Stimulated activated CD8-positive, alpha-beta memory T cell treated with anti-CD3 and anti-CD28 coated beads, Interleukin-4, amount 100 ng/mL, for 1 hour (primary cell): ENCODE data around the gene RAD21L1.
A peak's percentile ranks its signal among the peaks of the same experiment; 100 is the strongest.

Experiments used
- DNase-seq, 2 donors: peaks; one replicate each; pipeline ENCODE4 v3.0.0-alpha.2; 2020; ENCODE audit warnings: low read depth in 2 of 2, low spot score in 1 of 2

RAD21L1 gene

DNA sequence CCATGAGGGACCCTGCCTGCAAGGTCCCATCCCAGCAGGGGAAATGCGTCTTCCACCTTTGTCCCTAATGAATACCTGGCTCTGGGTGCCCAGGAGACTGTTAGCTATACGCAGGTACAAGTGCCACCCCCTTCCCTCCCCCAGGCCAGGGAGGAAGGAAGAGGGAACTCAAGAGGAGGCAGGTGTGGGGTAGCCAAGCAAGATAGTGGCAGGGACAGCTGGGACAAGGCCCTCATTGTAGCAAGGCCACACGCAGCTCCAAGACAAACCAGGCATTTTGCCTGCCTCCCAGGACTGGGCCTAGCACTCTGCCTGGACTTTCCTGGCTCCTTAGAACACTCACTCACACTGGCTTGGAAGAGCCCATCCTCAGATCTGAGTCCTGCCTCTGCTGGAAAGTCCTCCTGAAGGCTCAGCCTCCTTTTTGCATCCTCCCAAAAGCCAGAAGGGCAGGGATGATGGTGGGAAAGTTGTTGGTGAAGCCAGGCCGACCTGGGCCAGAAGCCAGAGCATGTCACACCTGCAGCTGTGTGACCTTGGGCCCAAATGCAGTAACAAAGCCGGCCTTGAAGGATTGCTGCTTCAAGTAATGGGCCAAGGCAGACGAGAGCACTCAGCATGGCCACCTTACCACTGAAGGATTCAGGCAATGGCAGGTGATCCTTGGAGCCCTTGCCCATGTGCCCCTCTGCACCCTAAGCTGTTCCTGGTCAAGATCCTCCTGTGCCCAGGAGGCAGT, 68.0 kb downstream of the RAD21L1 start:
- no peak for DNase-seq

DNA sequence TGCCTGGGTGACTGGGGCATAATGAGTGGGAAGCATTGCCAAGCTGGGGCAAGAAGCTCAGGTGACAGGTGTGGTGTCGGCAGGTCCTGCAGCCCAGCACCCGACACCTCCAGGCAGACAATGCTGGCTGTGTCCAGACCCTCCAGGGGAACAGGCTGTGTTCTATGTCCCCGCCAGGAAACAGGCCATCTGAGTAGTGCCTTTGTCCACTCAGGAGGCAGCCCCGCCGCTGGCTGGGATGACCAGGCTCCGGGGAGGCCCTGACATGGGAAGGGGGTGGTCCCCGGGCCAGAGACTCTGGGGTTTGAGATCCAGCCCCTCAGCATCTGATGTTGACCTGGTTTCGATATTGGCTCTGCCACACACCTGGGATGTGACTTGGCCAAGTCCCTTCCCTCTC, 68.7 kb downstream of the RAD21L1 start:
- DNase-seq: no peak

DNA sequence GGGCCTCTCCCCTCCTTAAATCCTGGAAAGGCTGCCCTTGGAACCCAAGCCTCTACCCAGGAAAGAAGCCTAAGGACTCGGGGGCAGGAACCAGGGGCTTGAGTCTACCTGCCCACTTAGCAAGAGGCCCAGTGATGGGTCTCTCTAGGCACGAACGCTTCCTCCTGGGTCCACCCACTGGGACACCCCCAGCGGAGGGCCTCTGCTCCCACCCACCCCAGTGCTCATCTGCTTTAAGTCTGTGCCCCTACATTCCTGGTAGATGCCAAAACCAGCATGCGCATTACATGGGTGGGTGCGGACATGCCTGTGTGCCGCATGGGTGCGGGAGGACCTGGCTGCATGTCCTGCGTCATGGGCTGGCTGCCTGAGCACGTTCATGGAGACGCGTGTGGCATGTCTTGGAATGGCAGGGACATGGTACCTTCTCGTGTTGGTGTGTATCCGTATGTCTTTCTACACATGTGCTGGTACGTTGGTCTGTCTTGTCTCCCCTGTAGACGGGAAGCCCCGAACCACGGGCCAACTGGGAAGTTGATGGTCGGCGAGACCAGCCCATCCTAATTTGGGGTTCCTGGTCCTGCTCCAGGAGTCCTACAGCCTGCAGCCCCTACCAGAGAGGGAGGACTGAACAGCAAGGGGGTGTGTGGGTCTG, 69.6 kb downstream of the RAD21L1 start:
- DNase-seq: no peak

DNA sequence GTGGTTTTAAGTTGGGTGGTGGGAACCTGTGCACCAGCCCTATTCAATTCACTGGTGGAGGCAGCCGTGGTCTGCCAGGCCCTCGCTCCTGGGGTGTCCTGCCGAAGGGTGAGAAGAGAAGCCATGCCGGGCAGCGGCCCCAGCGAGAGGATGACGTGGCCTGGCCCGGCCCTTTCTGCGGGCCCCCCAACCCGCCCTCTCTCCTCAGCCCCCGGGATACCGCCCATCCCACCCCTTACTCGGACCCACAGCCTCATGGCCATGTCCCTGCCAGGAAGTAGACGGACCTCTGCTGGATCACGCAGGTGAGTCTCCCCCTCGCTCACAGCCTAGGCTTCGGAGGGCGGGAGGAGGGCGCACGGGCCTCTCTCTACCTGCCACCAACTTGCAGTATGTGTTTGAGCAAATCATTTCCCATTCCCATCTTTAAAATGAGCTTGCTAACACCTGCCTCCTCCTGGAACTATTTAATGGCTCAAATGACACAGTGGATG, 70.3 kb downstream of the RAD21L1 start:
- DNase-seq: no peak

DNA sequence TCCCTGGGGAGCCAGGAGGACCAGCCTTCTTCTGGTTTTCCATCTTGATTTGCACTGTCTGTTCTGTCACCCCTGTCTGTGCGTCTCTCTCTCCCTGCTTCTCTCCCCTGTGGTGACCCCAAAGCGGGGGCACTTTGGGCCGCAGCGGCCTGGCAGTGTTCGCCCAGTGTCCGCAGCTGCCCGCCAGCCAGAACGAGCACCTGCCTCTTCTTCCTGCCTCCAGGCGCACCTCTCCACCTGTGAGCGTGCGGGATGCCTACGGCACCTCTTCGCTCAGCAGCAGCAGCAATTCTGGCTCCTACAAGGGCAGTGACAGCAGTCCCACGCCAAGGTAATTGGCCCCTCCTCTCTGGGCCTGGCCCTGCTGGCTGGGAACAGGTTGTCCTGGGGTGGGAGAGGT, 71.1 kb downstream of the RAD21L1 start:
- no peak for DNase-seq

DNA sequence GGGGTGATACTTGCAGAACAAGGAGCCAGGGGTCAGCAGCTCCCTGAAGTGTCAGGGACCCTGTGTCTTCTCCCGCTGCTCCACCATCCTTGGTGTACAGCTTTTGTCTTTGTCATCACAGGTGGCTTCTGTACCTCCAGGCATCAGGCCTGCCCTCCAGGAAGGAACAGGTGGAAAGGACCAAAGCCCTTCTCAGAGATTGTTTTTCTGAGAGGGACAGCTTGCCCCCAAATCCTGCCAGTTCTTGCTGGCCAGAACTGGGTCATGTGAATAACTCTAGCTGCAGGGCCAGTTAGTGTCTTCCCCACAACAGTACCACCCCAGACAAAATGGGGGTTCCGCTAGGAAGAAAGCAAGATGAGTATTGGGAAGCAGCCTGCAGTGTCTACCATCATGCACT, 71.6 kb downstream of the RAD21L1 start:
- no peak for DNase-seq

DNA sequence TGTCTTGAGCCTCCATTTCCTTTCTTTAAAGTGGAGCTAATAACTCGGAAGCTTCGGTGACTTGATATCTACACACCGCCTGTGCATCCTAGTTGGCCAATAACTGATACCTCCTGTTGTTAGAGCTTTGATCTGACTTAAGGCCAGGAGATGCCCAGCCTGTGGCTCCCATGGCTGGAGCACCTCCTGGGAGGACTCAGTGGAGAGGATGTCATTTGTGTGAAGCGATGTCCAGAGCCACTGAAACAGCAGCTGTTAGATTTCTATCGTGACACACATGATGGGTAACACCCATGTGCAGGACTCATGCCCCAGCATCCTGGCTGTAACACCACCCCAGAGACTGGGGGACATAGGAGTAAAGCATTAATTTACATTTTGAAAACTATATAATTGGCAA, 72.3 kb downstream of the RAD21L1 start:
- DNase-seq: no peak

DNA sequence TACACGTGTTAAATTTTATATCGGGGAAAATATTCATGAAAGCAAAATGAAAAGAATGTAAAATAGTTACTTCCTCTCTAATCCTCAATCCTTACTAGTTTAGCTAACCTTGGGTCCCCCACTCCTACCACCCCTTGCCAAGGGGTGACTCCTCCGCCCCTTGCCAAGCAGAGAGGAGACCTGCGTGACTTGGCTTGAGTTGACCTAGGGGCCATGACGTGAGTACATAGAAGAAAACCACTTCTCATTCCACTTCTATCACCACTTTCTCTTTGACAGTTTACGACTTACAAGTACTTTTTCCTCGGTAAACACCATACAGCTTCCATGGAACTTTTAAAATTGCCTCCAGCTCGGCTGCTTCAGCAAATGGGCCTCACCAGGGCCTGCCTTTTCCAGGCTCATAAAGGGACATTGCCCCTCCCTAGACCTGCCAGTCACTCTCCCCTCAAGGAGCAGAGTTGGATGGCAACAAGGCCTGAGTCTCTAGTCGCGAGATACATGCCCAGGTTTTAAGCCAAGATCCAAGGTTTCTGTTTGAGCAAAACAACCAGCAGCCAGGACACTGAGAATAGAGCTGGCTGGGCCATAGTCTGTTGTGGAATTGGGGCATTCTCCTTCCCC, 73.2 kb downstream of the RAD21L1 start:
- no peak for DNase-seq

DNA sequence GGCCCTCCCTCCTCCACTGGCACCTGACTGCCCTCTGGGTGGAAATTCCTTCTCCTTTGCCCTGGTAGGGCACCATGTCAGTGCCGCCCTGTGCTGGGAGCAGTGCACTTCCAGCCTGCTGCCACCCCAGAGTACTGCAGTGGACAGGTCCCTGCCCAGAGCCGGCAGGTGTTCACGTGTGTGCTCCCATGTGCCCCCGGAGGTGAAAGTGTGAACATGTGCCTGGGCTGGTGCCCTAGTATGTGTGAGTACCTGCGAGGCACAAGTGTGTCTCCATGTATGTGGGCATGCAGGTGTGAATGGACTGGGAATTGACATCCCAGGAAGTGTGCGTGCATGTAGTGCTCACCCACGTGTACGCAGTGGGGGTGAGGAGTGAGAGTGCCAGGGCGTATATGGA, 73.7 kb downstream of the RAD21L1 start:
- DNase-seq: no peak

DNA sequence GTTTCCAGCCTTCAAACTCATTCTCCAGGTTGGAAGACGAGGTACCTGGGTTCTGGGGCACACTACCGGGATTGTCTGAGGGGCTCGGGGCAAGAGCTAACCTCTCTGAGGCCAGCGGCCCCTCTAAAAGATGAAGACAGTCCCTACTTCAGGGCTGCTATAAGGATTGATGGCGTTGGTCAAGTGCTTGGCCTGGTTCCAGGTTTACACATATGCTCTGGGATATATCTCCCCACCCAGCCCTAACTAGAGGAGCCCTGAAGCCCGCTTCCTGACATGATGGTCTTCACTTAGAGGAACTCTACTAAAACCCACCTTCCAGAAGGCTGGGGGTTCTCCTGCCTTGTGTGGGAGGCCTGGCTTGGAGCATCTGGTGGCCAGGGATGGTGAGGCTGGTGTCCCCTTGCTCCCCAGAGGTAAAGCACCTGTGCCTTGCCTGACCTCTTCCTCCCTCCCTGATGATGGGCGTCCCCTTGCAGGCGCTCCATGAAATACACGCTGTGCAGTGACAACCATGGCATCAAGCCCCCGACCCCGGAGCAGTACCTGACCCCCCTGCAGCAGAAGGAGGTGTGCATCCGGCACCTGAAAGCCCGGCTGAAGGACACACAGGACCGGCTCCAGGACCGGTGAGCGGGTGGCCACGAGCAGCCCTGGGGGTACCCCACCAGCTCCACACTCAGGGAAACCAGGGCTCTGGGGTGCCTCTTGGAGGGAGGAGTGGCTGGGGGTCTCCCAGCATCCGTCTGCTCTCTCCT, 74.4 kb downstream of the RAD21L1 start:
- DNase-seq: no peak

DNA sequence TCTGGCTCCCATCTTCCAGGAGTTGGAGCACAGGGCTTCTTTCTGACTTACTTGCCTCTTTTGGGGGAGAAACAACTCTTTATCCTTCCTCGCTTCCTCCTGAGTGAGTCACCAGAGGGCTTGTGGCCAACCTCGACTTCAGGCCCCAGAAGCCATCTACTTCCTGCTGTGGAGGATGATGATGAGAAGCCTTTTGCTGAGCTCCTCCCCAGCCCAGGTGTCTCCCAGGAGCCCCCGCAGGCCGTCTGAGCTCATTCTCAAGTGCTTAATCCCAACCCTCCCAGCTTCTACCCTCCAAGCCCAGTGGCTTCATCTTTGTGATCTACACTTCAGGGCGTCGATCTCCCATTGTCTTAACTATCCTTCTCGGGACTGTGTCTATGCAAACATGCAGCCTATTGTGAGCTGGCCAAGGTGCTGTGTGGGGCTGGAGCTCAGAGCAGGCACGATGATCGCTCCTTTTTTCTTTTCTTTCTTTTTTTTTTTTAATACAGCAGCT, 75.2 kb downstream of the RAD21L1 start:
- peak in 1 of 2 donors; percentile 29 for DNase-seq

DNA sequence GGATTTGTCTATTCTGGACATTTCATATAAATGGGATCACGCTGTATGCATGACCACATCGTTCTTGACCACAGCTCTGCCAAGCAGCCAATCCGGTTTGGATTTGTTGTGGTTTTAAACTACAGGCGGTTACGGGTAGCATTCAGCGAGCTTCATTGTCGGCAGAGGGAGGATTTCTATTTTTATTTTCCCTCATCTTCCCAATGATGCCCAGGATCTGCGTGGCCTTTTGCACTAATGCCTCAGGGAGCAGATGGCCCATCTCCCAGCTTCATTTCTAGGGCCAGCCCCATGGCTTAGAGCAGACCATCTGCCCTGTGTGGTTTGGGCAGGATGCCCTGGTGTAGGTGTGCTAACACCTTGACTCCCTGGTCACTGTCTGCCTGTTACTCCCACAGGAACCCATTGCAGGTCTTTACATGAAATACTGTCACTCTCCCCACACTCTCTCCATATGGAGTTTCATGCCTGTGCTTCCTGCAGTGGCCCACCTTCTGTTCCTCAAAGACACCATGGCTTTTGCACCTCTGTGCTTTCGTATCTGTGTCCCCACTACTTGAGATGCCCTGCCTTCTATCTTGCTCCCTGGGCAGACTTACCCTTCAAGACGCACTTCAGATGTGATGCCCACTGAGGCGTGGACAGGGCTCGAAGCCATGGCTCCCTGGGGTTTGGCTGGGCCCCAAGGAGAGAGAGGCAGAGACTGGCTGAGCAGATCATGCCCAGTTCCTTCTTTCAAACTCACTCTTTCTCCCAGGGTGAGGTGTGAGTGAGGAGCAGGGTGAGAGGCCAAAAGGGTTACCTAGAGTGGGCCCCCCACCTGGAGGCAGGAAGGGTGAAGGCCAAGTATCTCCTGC, 77.1 kb downstream of the RAD21L1 start:
- no peak for DNase-seq

DNA sequence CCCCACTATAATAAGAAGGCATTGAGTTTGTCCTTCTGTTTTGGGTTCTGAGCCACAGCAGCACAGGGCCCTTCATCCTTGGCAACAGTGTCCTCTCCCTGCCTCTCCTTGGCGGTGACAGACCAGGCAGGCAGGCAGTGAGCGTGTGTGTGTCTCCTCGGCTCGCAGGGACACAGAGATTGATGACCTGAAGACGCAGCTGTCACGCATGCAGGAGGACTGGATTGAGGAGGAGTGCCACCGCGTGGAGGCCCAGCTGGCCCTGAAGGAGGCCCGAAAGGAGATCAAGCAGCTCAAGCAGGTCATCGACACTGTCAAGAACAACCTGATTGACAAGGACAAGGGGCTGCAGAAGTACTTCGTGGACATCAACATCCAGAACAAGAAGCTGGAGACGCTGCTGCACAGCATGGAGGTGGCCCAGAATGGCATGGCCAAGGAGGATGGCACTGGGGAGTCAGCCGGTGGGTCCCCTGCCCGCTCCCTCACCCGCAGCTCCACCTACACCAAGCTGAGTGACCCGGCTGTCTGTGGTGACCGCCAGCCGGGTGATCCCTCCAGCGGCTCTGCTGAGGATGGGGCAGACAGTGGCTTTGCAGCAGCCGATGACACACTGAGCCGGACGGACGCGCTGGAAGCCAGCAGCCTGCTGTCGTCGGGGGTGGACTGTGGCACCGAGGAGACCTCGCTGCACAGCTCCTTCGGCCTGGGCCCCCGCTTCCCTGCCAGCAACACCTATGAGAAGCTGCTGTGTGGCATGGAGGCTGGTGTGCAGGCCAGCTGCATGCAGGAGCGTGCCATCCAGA, 79.1 kb downstream of the RAD21L1 start:
- DNase-seq: no peak
